ENCODE measurements around the gene MOGAT1. TPM values are rescaled to one million over a fixed set of nuclear protein-coding genes. Genes with fewer than 3 reads are reported as not detected.
"Not testable (repeated sequence)": the region's sequence is repeated elsewhere in the genome, so short reads cannot be mapped to it uniquely, and the experiment has no call there.

MOGAT1 gene
- total RNA-seq, 4 donors from 2014 or later, result not detected

DNA sequence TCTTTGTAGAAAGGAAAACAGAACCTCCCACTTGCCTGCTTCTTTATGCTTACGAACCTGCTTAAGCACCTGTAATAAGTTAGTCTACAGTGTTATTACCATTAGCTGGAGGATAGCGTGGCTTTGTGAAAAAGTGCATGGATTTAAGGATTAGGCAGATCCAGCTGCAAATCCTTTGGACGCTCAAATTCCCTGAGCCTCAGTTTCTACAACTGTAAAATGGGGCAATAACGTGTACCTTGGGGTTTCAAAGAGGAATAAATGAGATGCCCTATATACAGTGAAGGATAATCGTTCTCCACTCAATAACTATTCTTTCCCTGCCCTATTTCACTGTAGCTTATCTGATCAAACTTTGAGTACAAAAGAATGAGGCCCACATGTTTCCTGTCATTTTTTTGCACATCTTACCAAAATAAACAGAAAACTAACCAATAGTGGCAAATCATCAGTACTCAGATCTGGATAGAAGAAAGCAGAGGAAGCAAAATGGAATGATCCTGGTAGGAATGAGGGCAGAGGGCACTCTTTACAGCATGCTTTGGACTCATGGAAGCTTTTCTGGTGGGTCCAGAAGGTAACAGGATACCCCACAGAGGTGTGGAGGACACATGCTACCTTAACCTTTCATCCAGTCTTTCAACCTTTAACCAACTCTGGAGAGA lies 14.8 kb downstream of the MOGAT1 start:
- Histone ChIP-seq H3K4me1 (no peaks in the 10 kb centered on the region), H3K36me3 (no peaks in the 10 kb centered on the region), H3K9me3 (no peaks in the 10 kb centered on the region), H3K27me3 (no peaks in the 10 kb centered on the region), H3K27ac (no peak overlapping the region), H3K4me3 (no peak overlapping the region)
- TF ChIP-seq, protein P1, sequence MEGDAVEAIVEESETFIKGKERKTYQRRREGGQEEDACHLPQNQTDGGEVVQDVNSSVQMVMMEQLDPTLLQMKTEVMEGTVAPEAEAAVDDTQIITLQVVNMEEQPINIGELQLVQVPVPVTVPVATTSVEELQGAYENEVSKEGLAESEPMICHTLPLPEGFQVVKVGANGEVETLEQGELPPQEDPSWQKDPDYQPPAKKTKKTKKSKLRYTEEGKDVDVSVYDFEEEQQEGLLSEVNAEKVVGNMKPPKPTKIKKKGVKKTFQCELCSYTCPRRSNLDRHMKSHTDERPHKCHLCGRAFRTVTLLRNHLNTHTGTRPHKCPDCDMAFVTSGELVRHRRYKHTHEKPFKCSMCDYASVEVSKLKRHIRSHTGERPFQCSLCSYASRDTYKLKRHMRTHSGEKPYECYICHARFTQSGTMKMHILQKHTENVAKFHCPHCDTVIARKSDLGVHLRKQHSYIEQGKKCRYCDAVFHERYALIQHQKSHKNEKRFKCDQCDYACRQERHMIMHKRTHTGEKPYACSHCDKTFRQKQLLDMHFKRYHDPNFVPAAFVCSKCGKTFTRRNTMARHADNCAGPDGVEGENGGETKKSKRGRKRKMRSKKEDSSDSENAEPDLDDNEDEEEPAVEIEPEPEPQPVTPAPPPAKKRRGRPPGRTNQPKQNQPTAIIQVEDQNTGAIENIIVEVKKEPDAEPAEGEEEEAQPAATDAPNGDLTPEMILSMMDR (IDR thresholded peaks at IDR 0.05), result no peak
- no peak for TF ChIP-seq POLR2A (IDR thresholded peaks at IDR 0.05)
- no peak for DNase-seq

- no peak for DNase-seq
- Histone ChIP-seq H3K9me3 (no peaks in the 10 kb centered on the region), H3K27ac (no peak overlapping the region), H3K36me3 (no peaks in the 10 kb centered on the region), H3K4me1 (no peaks in the 10 kb centered on the region), H3K27me3 (no peaks in the 10 kb centered on the region), H3K4me3 (no peak overlapping the region)
- TF ChIP-seq, protein P1 (IDR thresholded peaks at IDR 0.05), result no peak
- TF ChIP-seq POLR2A (IDR thresholded peaks at IDR 0.05), result no peak
Observed at GRCh38 chr2:222688917-222689316, 17.5 kb downstream of the MOGAT1 start.

GRCh38 chr2:222689322-222689721 lies 17.9 kb downstream of the MOGAT1 start:
- Histone ChIP-seq H3K27me3 (no peaks in the 10 kb centered on the region), H3K27ac (no peak overlapping the region), H3K36me3 (no peaks in the 10 kb centered on the region), H3K4me3 (no peak overlapping the region), H3K9me3 (no peaks in the 10 kb centered on the region), H3K4me1 (no peaks in the 10 kb centered on the region)
- no peak for TF ChIP-seq POLR2A (IDR thresholded peaks at IDR 0.05)
- TF ChIP-seq, protein P1 (IDR thresholded peaks at IDR 0.05), result no peak
- DNase-seq, result no peak

DNA sequence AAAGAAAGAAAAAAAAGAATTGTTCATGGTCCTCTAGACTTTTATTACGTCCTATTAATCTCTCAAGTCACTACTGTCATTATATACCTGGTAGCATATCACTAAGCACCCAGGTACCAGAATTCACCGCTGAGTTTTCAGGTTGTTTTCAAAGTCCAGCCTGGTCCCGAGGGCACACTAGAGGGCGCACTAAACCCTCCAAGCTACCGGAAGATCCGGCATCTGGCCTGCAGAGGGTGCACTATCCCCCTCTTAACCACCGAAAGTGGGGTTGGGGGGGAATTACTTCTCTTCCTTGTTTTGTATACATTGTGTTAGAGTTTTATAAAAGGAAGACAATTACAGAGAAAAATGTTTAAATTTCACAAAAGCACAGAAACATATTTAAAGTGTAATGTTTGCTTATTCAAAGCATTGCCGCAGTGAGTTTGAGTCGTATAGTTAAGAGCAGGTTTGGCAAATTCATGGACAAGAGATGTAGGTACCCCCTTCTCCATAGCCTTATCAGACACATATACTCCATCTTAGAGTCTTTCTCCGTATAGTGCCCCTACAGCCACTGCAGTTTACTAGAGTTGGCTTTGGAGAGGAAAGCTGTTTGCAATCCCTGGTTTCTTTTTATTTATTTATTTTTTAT lies 19.2 kb downstream of the MOGAT1 start:
- peak; percentile 68 to 89 (median 76) for DNase-seq
- H3K4me1 ChIP-seq, result no peaks in the 10 kb centered on the region
- no peak overlapping the region for H3K4me3 ChIP-seq
- no peaks in the 10 kb centered on the region for H3K27me3 ChIP-seq
- no peaks in the 10 kb centered on the region for H3K9me3 ChIP-seq
- no peaks in the 10 kb centered on the region for H3K36me3 ChIP-seq
- no peak overlapping the region for H3K27ac ChIP-seq
- no peak for TF ChIP-seq POLR2A (IDR thresholded peaks at IDR 0.05)
- TF ChIP-seq, protein P1 (IDR thresholded peaks at IDR 0.05), result peak; percentile 42 to 97 (median 92)

DNA sequence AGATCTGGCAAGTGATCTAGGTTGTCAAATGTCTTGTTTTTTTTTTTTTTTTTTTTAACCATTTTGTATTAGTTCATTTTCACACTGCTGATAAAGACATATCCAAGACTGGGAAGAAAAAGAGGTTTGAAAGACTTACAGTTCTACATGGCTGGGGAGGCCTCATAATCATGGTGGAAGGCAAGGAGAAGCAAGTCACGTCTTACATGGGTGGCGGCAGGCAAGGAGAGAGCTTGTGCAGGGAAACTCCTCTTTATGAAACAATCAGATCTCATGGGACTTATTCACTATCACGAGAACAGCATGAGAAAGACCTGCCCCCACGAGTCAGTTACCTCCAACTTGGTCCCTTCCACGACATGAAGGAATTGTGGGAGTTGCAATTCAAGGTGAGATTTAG lies 22.0 kb downstream of the MOGAT1 start:
- not testable (repeated sequence) for H3K4me1 ChIP-seq, H3K27ac ChIP-seq, H3K9me3 ChIP-seq, H3K36me3 ChIP-seq, DNase-seq, H3K4me3 ChIP-seq, H3K27me3 ChIP-seq

DNA sequence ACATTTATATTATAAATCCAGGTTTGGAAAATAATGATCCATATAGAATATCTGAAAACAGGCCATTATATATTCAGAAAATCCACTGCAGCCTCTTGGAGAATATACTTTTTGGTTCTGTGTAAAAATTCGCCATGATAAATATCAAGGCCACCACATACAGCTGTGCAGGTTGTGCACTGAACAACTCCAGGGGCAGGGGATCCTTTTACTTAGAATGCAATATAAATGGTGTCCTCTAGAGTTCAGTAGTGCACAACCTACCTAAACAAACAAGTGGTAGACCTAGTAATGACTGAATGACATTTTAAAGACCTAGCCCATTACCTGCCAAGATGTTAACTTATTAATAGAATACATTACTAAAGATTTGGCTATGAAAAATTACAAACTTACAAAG lies 22.4 kb downstream of the MOGAT1 start:
- Histone ChIP-seq H3K27ac (no peak overlapping the region), H3K9me3 (no peaks in the 10 kb centered on the region), H3K4me3 (no peak overlapping the region), H3K27me3 (no peaks in the 10 kb centered on the region), H3K4me1 (no peaks in the 10 kb centered on the region), H3K36me3 (no peaks in the 10 kb centered on the region)
- TF ChIP-seq, protein P1 (IDR thresholded peaks at IDR 0.05), result peak in 3 of 6 experiments; percentile 16 to 28 (median 21)
- no peak for TF ChIP-seq POLR2A (IDR thresholded peaks at IDR 0.05)
- DNase-seq, result no peak

Measured in Peyer's patch (tissue), 4 donors.